H9 (cell line): Measurements from ENCODE around the gene PLCD3. TPM values are rescaled to one million over a fixed set of nuclear protein-coding genes. Genes with fewer than 3 reads are reported as not detected.

Experiments
- DNase-seq: peaks from one replicate; pipeline ENCODE4 v3.0.0-alpha.2; 2017
- H2AFZ ChIP-seq: one replicate; pipeline ENCODE4 v1.6.1; 2013; ENCODE audit warnings: mild to moderate bottlenecking, low read length, control low read depth, moderate library complexity
- H2AK5ac ChIP-seq: 2 replicates; pipeline ENCODE4 v1.6.1; 2013; ENCODE audit warnings: low read length, control low read depth, mixed read lengths; ENCODE audit not compliant: insufficient read length
- H2BK120ac ChIP-seq: one replicate; pipeline ENCODE4 v1.6.1; 2013; ENCODE audit warnings: low read depth, mild to moderate bottlenecking, low read length, control low read depth, inconsistent platforms; ENCODE audit not compliant: poor library complexity, severe bottlenecking
- H2BK12ac ChIP-seq: 2 replicates; pipeline ENCODE4 v1.6.1; 2013; ENCODE audit warnings: low read length, control low read depth, mixed read lengths, low read depth; ENCODE audit not compliant: insufficient read length
- H2BK15ac ChIP-seq: 2 replicates; pipeline ENCODE4 v1.6.1; 2013; ENCODE audit warnings: low read depth, low read length, control low read depth
- H2BK20ac ChIP-seq: one replicate; pipeline ENCODE4 v1.6.1; 2013; ENCODE audit warnings: low read depth, mild to moderate bottlenecking, low read length, control low read depth, inconsistent platforms; ENCODE audit not compliant: poor library complexity, severe bottlenecking
- H2BK5ac ChIP-seq: 2 replicates; pipeline ENCODE4 v1.6.1; 2013; ENCODE audit warnings: low read length, control low read depth, mixed read lengths; ENCODE audit not compliant: insufficient read length
- H3K14ac ChIP-seq: 2 replicates; pipeline ENCODE4 v1.6.1; 2013; ENCODE audit warnings: low read length, control low read depth; ENCODE audit not compliant: insufficient read depth
- H3K18ac ChIP-seq: 2 replicates; pipeline ENCODE4 v1.6.1; 2013; ENCODE audit warnings: low read depth, mild to moderate bottlenecking, mixed read lengths, low read length, control low read depth; ENCODE audit not compliant: insufficient read length
- H3K23ac ChIP-seq: 2 replicates; pipeline ENCODE4 v1.6.1; 2013; ENCODE audit warnings: low read length, control low read depth, mixed read lengths, low read depth; ENCODE audit not compliant: insufficient read length
- H3K23me2 ChIP-seq: 2 replicates; pipeline ENCODE4 v1.6.1; 2013; ENCODE audit warnings: low read depth, mild to moderate bottlenecking, mixed read lengths, low read length, control low read depth; ENCODE audit not compliant: insufficient read length, poor library complexity, severe bottlenecking
- H3K27ac ChIP-seq: 2 replicates; pipeline ENCODE4 v1.5.1; 2013; ENCODE audit warnings: low read length, control low read depth, mixed read lengths, low read depth; ENCODE audit not compliant: insufficient read length
- H3K27me3 ChIP-seq: 2 replicates; pipeline ENCODE4 v1.6.1; 2013; ENCODE audit warnings: low read length, control low read depth, inconsistent platforms; ENCODE audit not compliant: insufficient read depth
- H3K4ac ChIP-seq: 2 replicates; pipeline ENCODE4 v1.6.1; 2013; ENCODE audit warnings: low read depth, mild to moderate bottlenecking, control low read depth, inconsistent platforms, low read length, moderate library complexity
- H3K4me1 ChIP-seq: 2 replicates; pipeline ENCODE4 v1.6.1; 2013; ENCODE audit warnings: low read length, control low read depth, inconsistent platforms; ENCODE audit not compliant: insufficient read depth
- H3K4me2 ChIP-seq: 2 replicates; pipeline ENCODE4 v1.6.1; 2013; ENCODE audit warnings: low read length, control low read depth, mixed read lengths; ENCODE audit not compliant: insufficient read length, insufficient read depth
- H3K56ac ChIP-seq: 2 replicates; pipeline ENCODE4 v1.6.1; 2013; ENCODE audit warnings: low read depth, mild to moderate bottlenecking, mixed read lengths, low read length, control low read depth; ENCODE audit not compliant: insufficient read length
- H3K79me1 ChIP-seq: 2 replicates; pipeline ENCODE4 v1.6.1; 2013; ENCODE audit warnings: low read depth, mild to moderate bottlenecking, moderate library complexity, low read length, control low read depth, inconsistent platforms; ENCODE audit not compliant: insufficient read depth, poor library complexity, severe bottlenecking
- H3K79me2 ChIP-seq: 2 replicates; pipeline ENCODE4 v1.6.1; 2013; ENCODE audit warnings: low read length, control low read depth, inconsistent platforms; ENCODE audit not compliant: insufficient read depth
- H3K9ac ChIP-seq: 2 replicates; pipeline ENCODE4 v1.6.1; 2013; ENCODE audit warnings: low read length, control low read depth, mixed read lengths; ENCODE audit not compliant: insufficient read length; ENCODE audit errors: extremely low read depth
- H3K9me3 ChIP-seq: one replicate; pipeline ENCODE4 v1.6.1; 2013; ENCODE audit warnings: low read depth, low read length, inconsistent platforms; ENCODE audit not compliant: control insufficient read depth
- H3T11ph ChIP-seq: one replicate; pipeline ENCODE4 v1.6.1; 2013; ENCODE audit warnings: mild to moderate bottlenecking, low read length, control low read depth, inconsistent platforms
- H4K20me1 ChIP-seq: one replicate; pipeline ENCODE4 v1.6.1; 2013; ENCODE audit not compliant: control insufficient read depth, insufficient read length, insufficient read depth
- H4K5ac ChIP-seq: 2 replicates; pipeline ENCODE4 v1.6.1; 2013; ENCODE audit warnings: low read depth, mild to moderate bottlenecking, mixed read lengths, low read length, control low read depth; ENCODE audit not compliant: insufficient read length
- H4K8ac ChIP-seq: replicated peaks from 2 replicates; pipeline ENCODE4 v1.6.1; 2013; ENCODE audit warnings: low read length, control low read depth, mixed read lengths, low read depth; ENCODE audit not compliant: insufficient read length
- H4K91ac ChIP-seq: 2 replicates; pipeline ENCODE4 v1.6.1; 2013; ENCODE audit warnings: low read depth, mild to moderate bottlenecking, moderate library complexity, mixed read lengths, low read length, control low read depth; ENCODE audit not compliant: insufficient read length
- H3K27ac Mint-ChIP-seq, 3 experiments: 2 replicates in 2 of 3; 3 replicates in 1 of 3; pipeline ENCODE4 v1.8.0; 2020 to 2021; ENCODE audit warnings: mixed read lengths in 3 of 3, mild to moderate bottlenecking in 1 of 3, moderate library complexity in 1 of 3
- H3K27me3 Mint-ChIP-seq: 2 replicates; pipeline ENCODE4 v1.8.0; 2021; ENCODE audit warnings: low read depth, mild to moderate bottlenecking, moderate library complexity, mixed read lengths
- H3K36me3 Mint-ChIP-seq, 3 experiments: 2 replicates in 2 of 3; 3 replicates in 1 of 3; pipeline ENCODE4 v1.8.0; 2020 to 2021; ENCODE audit warnings: low read depth in 3 of 3, mixed read lengths in 3 of 3; ENCODE audit not compliant: insufficient read depth in 1 of 3
- H3K4me1 Mint-ChIP-seq, 2 experiments: 2 replicates each; pipeline ENCODE4 v1.8.0; 2020; ENCODE audit warnings: mixed read lengths in 2 of 2
- H3K4me3 Mint-ChIP-seq, 2 experiments: 2 replicates in 1 of 2; 3 replicates in 1 of 2; pipeline ENCODE4 v1.8.0; 2020 to 2021; ENCODE audit warnings: mild to moderate bottlenecking in 2 of 2, mixed read lengths in 2 of 2, moderate library complexity in 1 of 2
- H3K9me3 Mint-ChIP-seq, 2 experiments: 2 replicates in 1 of 2; 3 replicates in 1 of 2; pipeline ENCODE4 v1.8.0; 2020; ENCODE audit warnings: mild to moderate bottlenecking in 2 of 2, mixed read lengths in 2 of 2, moderate library complexity in 1 of 2
- CTCF ChIP-seq: fragments of 200-600 bp; sonication (generic); conservative IDR thresholded peaks from 3 replicates; pipeline ENCODE4 v1.8.0; 2021; ENCODE audit warnings: antibody characterized with exemption, mild to moderate bottlenecking
- WGBS: extraction: QIAGEN DNeasy Blood & Tissue Kit; methylation state at CpG from one replicate; pipeline ENCODE4 v1.1.7; 2013; ENCODE audit warnings: missing lambda C conversion rate, low lambda C conversion rate, mixed read lengths; ENCODE audit not compliant: insufficient read length; ENCODE audit errors: extremely low coverage; 5-methylcytosine and 5-hydroxymethylcytosine counted together
- total RNA-seq: library from RNA; stranded (reverse); gene quantifications from 2 replicates; pipeline ENCODE4 v1.2.1, GENCODE V29; 2021

PLCD3 gene
- total RNA-seq, 1 experiment from 2014 or later, result 41.6 TPM

GRCh38 chr17:45112559-45113423 lies 19.5 kb downstream of the PLCD3 start:
- Histone ChIP-seq H4K20me1 (no peaks in the 10 kb centered on the region), H2BK20ac (no peak overlapping the region), H4K8ac (no peak overlapping the region), H3K27ac (no peak overlapping the region), H3K9me3 (no peaks in the 10 kb centered on the region), H3K23me2 (no peaks in the 10 kb centered on the region), H3K9ac (no peak overlapping the region), H3K56ac (no peak overlapping the region), H3K23ac (no peak overlapping the region), H2AFZ (no peak overlapping the region), H3K27me3 (no peaks in the 10 kb centered on the region), H3K14ac (no peak overlapping the region; the same call in 1 of the 2 replicates), H3K79me1 (no peaks in the 10 kb centered on the region), H2BK15ac (no peak overlapping the region), H4K91ac (no peak overlapping the region), H3K4ac (no peak overlapping the region), H2BK120ac (no peak overlapping the region), H3K79me2 (no peaks in the 10 kb centered on the region), H3K18ac (no peak overlapping the region), H2BK5ac (no peak overlapping the region), H2AK5ac (no peak overlapping the region), H3K4me1 (no peaks in the 10 kb centered on the region), H4K5ac (no peak overlapping the region), H3K4me2 (no peak overlapping the region), H3T11ph (no peak overlapping the region), H2BK12ac (no peak overlapping the region)
- no peak for TF ChIP-seq CTCF
- H3K4me3 Mint-ChIP-seq, result no peak overlapping the region
- peaks cover 0 to 16% (median 9%) of the 10 kb centered on the region in 3 experiments; a peak in 5 of 7 replicates for H3K36me3 Mint-ChIP-seq
- no peak for DNase-seq
- H3K27me3 Mint-ChIP-seq, result peaks cover 2% of the 10 kb centered on the region; the same call in 1 of the 2 replicates
- WGBS, result no CpG with 5 or more reads among the region's 23 CpGs
- H3K9me3 Mint-ChIP-seq, result no peaks in the 10 kb centered on the region
- H3K27ac Mint-ChIP-seq, result peak overlapping the region in 1 of 3 experiments; percentile 48; a peak in 1 of 7 replicates
- H3K4me1 Mint-ChIP-seq, result peaks cover 8 to 36% of the 10 kb centered on the region in 2 experiments
